Stimulated activated CD4-positive, alpha-beta T cell treated with anti-CD3 and anti-CD28 coated beads, Interleukin-1b, Interleukin-23, amount 100 ng/mL, for 48 hours (primary cell): ENCODE measurements around the gene PTPN11.

Experiments
- DNase-seq: peaks from one replicate; pipeline ENCODE4 v3.0.0-alpha.2; 2020

PTPN11 gene

GRCh38 chr12:112555621-112556233 lies 137.0 kb downstream of the PTPN11 start:
- no peak for DNase-seq

GRCh38 chr12:112557951-112558630 lies 139.3 kb downstream of the PTPN11 start:
- no peak for DNase-seq
